ENCODE results near the gene MS4A15. TPM values are rescaled to one million over a fixed set of nuclear protein-coding genes. Genes with fewer than 3 reads are reported as not detected.
"Not testable (repeated sequence)": the region's sequence is repeated elsewhere in the genome, so short reads cannot be mapped to it uniquely, and the experiment has no call there.

Gene MS4A15
- total RNA-seq, 1 experiment from 2014 or later = not detected

- DNase-seq (ENCODE audit: low read depth) = no peak
Measured at GRCh38 chr11:60801194-60801593, 44.5 kb downstream of the MS4A15 start.

GRCh38 chr11:60803273-60803936 is 46.7 kb downstream of the MS4A15 start:
- DNase-seq (ENCODE audit: low read depth) = no peak

GRCh38 chr11:60809249-60809648 is 52.6 kb downstream of the MS4A15 start:
- DNase-seq (ENCODE audit: low read depth) = no peak

- DNase-seq (ENCODE audit: low read depth) = no peak
Measured at GRCh38 chr11:60809691-60810090, 53.0 kb downstream of the MS4A15 start.

- DNase-seq (ENCODE audit: low read depth) = no peak
Measured at GRCh38 chr11:60810151-60810550, 53.5 kb downstream of the MS4A15 start.

- no peak for DNase-seq (ENCODE audit: low read depth)
Measured at GRCh38 chr11:60810569-60810968, 53.9 kb downstream of the MS4A15 start.

GRCh38 chr11:60813324-60813723 is 56.7 kb downstream of the MS4A15 start:
- no peak for DNase-seq (ENCODE audit: low read depth)

- no peak for DNase-seq (ENCODE audit: low read depth)
Measured at GRCh38 chr11:60814112-60814511, 57.4 kb downstream of the MS4A15 start.

- no peak for DNase-seq (ENCODE audit: low read depth)
Measured at GRCh38 chr11:60816590-60817157, 60.0 kb downstream of the MS4A15 start.

GRCh38 chr11:60818057-60818456 is 61.4 kb downstream of the MS4A15 start:
- DNase-seq (ENCODE audit: low read depth) = no peak

GRCh38 chr11:60821827-60822599 is 65.3 kb downstream of the MS4A15 start:
- no peak for DNase-seq (ENCODE audit: low read depth)

- DNase-seq (ENCODE audit: low read depth) = not testable (repeated sequence)
Measured at GRCh38 chr11:60823745-60824306, 67.2 kb downstream of the MS4A15 start.

- no peak for DNase-seq (ENCODE audit: low read depth)
Measured at GRCh38 chr11:60825118-60825517, 68.5 kb downstream of the MS4A15 start.

GRCh38 chr11:60825790-60826189 is 69.1 kb downstream of the MS4A15 start:
- DNase-seq (ENCODE audit: low read depth) = no peak

Other genes with a start within 250 kb of the MS4A15 start
- not detected in 2 replicates for gene MS4A13, start 241.5 kb upstream of the MS4A15 start, total RNA-seq (2014; rRNA removed; shearing (Covaris generic))
- not detected in 2 replicates for gene MS4A8, start 57.3 kb upstream of the MS4A15 start, total RNA-seq (2014; rRNA removed; shearing (Covaris generic))
- not detected in 2 replicates for gene MS4A18, start 32.1 kb upstream of the MS4A15 start, total RNA-seq (2014; rRNA removed; shearing (Covaris generic))
- not detected in 2 replicates for gene MS4A10, start 28.5 kb downstream of the MS4A15 start, total RNA-seq (2014; rRNA removed; shearing (Covaris generic))
- gene CCDC86, start 85.2 kb downstream of the MS4A15 start, total RNA-seq (2014; rRNA removed; shearing (Covaris generic)) = 28.4 and 32.7 TPM in 2 replicates
- gene PTGDR2, start 99.1 kb downstream of the MS4A15 start, total RNA-seq (2014; rRNA removed; shearing (Covaris generic)) = 0.07 TPM in 1 of 2 replicates, not detected in the other
- 1.7 and 1.9 TPM in 2 replicates for gene ZP1, start 110.7 kb downstream of the MS4A15 start, total RNA-seq (2014; rRNA removed; shearing (Covaris generic))
- 212 and 250 TPM in 2 replicates for gene PRPF19, start 149.7 kb downstream of the MS4A15 start, total RNA-seq (2014; rRNA removed; shearing (Covaris generic))
- 88.3 and 146 TPM in 2 replicates for gene TMEM109, start 157.3 kb downstream of the MS4A15 start, total RNA-seq (2014; rRNA removed; shearing (Covaris generic))
- gene TMEM132A, start 167.6 kb downstream of the MS4A15 start, total RNA-seq (2014; rRNA removed; shearing (Covaris generic)) = 63.3 and 69.4 TPM in 2 replicates
- 0.10 and 0.32 TPM in 2 replicates for gene SLC15A3, start 195.3 kb downstream of the MS4A15 start, total RNA-seq (2014; rRNA removed; shearing (Covaris generic))
- not detected in 2 replicates for gene CD6, start 214.8 kb downstream of the MS4A15 start, total RNA-seq (2014; rRNA removed; shearing (Covaris generic))